Activated T-cell treated with anti-CD3 and anti-CD28 coated beads, Interleukin-2, amount 50 U/mL, for 4 hours (primary cell): ENCODE data around the gene ZDHHC15. TPM values are rescaled to one million over a fixed set of nuclear protein-coding genes. Genes with fewer than 3 reads are reported as not detected.
"Not testable (repeated sequence)": the region's sequence is repeated elsewhere in the genome, so short reads cannot be mapped to it uniquely, and the experiment has no call there.

ENCODE experiments used
- ATAC-seq, 2 donors: fragments of 200-7000 bp; cut with Tn5 transposase; one replicate each; pipeline ENCODE4 v1.10.0; 2021
- DNase-seq: peaks from one replicate; pipeline ENCODE4 v3.0.0-alpha.2; 2020
- H3K27me3 Mint-ChIP-seq: one replicate; pipeline ENCODE4 v1.8.0; 2021; ENCODE audit warnings: low read depth, mixed read lengths
- H3K36me3 Mint-ChIP-seq: one replicate; pipeline ENCODE4 v1.8.0; 2022; ENCODE audit warnings: mixed read lengths; ENCODE audit not compliant: insufficient read depth
- H3K4me1 Mint-ChIP-seq: one replicate; pipeline ENCODE4 v1.8.0; 2021; ENCODE audit warnings: low read depth, mixed read lengths
- H3K4me3 Mint-ChIP-seq: one replicate; pipeline ENCODE4 v1.8.0; 2021; ENCODE audit warnings: mild to moderate bottlenecking, moderate library complexity, mixed read lengths
- H3K9me3 Mint-ChIP-seq: one replicate; pipeline ENCODE4 v1.8.0; 2021; ENCODE audit warnings: mixed read lengths
- total RNA-seq, 3 donors: library from RNA; stranded (reverse); gene quantifications; one replicate each; pipeline ENCODE4 v1.2.1, GENCODE V29; 2021

Gene ZDHHC15
- total RNA-seq, 3 donors from 2014 or later, result 0.35 to 0.83 (median 0.40) TPM

DNA sequence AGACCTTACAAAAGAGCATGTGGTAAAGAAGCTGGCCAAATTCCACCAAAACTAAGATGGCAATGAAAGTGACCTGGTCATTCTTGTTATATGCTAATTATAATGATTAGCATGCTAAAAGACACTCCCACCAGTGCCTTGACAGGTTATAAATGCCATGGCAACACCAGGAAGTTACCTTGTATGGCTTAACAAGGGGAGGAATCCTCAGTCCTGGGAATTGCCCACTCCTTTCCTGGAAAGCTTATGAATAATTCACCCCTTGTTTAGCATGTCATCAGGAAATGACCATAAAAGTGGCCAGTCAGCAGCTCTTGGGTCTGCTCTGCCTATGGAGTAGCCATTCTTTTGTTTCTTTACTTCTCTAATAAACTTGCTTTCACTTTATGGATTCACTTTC lies 161.0 kb downstream of the ZDHHC15 start:
- DNase-seq, result no peak
- Mint-ChIP-seq H3K4me3 (no peak overlapping the region), H3K27me3 (no peaks in the 10 kb centered on the region), H3K36me3 (peaks cover 4% of the 10 kb centered on the region), H3K4me1 (no peaks in the 10 kb centered on the region), H3K9me3 (peaks cover 6% of the 10 kb centered on the region)
- no peak for ATAC-seq

- not testable (repeated sequence) for H3K4me1 Mint-ChIP-seq, DNase-seq, H3K27me3 Mint-ChIP-seq, H3K4me3 Mint-ChIP-seq, H3K9me3 Mint-ChIP-seq, ATAC-seq
- peaks cover 15% of the 10 kb centered on the region for H3K36me3 Mint-ChIP-seq
These were observed 174.2 kb downstream of the ZDHHC15 start for GRCh38 chrX:75348601-75349000.

DNA sequence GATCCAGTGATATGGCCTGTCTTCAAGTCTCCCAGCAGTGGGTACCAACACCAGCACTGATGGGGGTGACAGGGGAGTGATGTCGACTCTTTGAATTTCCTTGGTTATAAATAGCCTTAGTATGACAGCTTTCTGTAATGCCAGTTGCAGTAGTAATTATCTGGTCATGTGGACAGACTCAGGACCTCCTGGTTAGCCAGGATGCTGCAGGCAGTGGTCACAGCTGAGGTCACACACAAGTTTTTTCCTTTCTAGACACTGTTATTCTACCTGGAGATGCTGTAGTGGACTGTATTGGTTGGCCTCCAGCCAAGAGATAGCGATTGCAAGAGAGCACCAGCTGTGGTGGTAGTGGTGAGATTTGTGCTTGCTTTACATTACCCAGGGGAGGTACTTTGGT lies 185.3 kb downstream of the ZDHHC15 start:
- no peak for ATAC-seq

DNA sequence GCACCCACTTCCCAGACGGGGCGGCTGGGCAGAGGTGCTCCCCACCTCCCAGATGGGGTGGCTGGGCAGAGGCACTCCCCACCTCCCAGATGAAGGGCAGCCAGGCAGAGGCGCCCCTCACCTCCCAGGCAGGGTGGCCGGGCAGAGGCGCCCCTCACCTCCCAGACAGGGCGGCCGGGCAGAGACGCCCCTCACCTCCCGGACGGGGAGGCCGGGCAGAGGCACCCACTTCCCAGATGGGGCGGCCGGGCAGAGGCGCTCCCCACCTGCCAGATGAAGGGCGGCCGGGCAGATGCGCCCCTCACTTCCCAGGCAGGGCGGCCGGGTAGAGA lies 187.7 kb downstream of the ZDHHC15 start:
- H3K4me1 Mint-ChIP-seq, result no peaks in the 10 kb centered on the region
- peaks cover 14% of the 10 kb centered on the region for H3K9me3 Mint-ChIP-seq
- no peak overlapping the region for H3K4me3 Mint-ChIP-seq
- DNase-seq (no peak), ATAC-seq (no peak)
- peaks cover 35% of the 10 kb centered on the region for H3K36me3 Mint-ChIP-seq
- H3K27me3 Mint-ChIP-seq, result no peaks in the 10 kb centered on the region

More for the DNA sequence above, 185.3 kb downstream of the ZDHHC15 start:
- H3K4me3 Mint-ChIP-seq, result no peak overlapping the region
- no peaks in the 10 kb centered on the region for H3K27me3 Mint-ChIP-seq
- no peak for DNase-seq
- H3K4me1 Mint-ChIP-seq, result no peaks in the 10 kb centered on the region
- peaks cover 13% of the 10 kb centered on the region for H3K36me3 Mint-ChIP-seq
- peaks cover under 1% of the 10 kb centered on the region for H3K9me3 Mint-ChIP-seq

DNA sequence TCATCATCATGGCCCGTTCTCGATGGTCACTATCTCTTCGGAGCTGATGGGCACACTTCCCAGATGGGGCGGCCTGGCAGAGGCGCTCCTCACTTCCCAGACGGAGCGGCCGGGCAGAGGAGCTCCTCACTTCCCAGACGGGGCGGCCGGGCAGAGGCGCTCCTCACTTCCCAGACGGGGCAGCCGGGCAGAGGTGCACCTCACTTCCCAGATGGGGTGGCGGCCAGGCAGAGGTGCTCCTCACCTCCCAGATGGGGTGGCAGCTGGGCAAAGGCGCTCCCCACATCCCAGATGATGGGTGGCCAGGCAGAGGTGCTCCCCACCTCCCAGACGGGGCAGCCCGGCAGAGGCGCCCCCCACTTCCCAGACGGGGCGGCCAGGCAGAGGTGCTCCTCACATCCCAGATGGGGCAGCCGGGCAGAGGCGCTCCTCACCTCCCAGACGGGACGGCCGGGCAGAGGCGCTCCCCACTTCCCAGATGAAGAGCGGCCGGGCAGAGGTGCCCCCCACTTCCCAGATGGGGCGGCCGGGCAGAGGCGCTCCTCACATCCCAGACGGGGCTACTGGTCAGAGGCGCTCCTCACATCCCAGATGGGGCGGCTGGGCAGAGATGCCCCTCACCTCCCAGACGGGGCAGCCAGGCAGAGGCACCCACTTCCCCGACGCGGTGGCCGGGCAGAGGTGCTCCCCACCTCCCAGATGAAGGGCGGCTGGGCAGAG lies 188.3 kb downstream of the ZDHHC15 start:
- peaks cover 14% of the 10 kb centered on the region for H3K9me3 Mint-ChIP-seq
- not testable (repeated sequence) for H3K4me1 Mint-ChIP-seq, H3K27me3 Mint-ChIP-seq, DNase-seq, ATAC-seq, H3K4me3 Mint-ChIP-seq
- H3K36me3 Mint-ChIP-seq, result peaks cover 41% of the 10 kb centered on the region

GRCh38 chrX:75327607-75328006 lies 195.2 kb downstream of the ZDHHC15 start:
- ATAC-seq, result no peak
- Mint-ChIP-seq H3K4me3 (no peak overlapping the region), H3K4me1 (no peaks in the 10 kb centered on the region)

More at GRCh38 chrX:75327607-75328006, 195.2 kb downstream of the ZDHHC15 start:
- no peak for DNase-seq
- Mint-ChIP-seq H3K36me3 (peaks cover 66% of the 10 kb centered on the region), H3K9me3 (peaks cover 18% of the 10 kb centered on the region), H3K27me3 (no peaks in the 10 kb centered on the region)

Other genes starting within 250 kb of the ZDHHC15 start
- 10 to 100 TPM; 19.6 to 22.3 (median 19.7) TPM for gene UPRT, start 249.0 kb downstream of the ZDHHC15 start, total RNA-seq